Measurements from ENCODE around the gene DTWD2. TPM values are rescaled to one million over a fixed set of nuclear protein-coding genes. Genes with fewer than 3 reads are reported as not detected.

DTWD2 gene
- total and polyA plus RNA-seq, 12 donors: 1.7 to 15.7 (median 12.8) TPM

DNA sequence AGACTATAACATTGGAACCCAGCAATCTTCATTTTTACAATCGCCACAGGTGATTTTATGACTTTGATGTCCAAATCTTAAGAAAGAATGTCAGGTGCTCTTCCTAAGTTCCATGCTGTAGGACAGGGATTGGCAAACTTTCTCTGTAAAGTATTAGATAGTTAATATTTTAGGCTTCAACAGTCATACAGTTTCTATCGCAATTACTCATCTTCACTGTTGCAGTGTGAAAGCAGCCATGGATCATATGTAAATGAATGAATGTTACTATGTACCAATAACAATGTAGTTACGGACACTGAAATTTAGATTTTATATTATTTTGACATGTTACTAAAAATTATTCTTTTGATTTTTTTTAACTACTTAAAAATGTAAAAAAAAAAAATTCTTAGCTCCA lies 169.7 kb downstream of the DTWD2 start:
- peaks cover 0 to 22% (median 0%) of the 10 kb centered on the region in 11 donors for H3K9me3 ChIP-seq
- ATAC-seq (no peak), DNase-seq (no peak)
- H3K27ac ChIP-seq: no peak overlapping the region
- TF ChIP-seq, protein P1, sequence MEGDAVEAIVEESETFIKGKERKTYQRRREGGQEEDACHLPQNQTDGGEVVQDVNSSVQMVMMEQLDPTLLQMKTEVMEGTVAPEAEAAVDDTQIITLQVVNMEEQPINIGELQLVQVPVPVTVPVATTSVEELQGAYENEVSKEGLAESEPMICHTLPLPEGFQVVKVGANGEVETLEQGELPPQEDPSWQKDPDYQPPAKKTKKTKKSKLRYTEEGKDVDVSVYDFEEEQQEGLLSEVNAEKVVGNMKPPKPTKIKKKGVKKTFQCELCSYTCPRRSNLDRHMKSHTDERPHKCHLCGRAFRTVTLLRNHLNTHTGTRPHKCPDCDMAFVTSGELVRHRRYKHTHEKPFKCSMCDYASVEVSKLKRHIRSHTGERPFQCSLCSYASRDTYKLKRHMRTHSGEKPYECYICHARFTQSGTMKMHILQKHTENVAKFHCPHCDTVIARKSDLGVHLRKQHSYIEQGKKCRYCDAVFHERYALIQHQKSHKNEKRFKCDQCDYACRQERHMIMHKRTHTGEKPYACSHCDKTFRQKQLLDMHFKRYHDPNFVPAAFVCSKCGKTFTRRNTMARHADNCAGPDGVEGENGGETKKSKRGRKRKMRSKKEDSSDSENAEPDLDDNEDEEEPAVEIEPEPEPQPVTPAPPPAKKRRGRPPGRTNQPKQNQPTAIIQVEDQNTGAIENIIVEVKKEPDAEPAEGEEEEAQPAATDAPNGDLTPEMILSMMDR (IDR thresholded peaks at IDR 0.05): no peak
- no peaks in the 10 kb centered on the region for H3K4me1 ChIP-seq
- H3K36me3 ChIP-seq: no peaks in the 10 kb centered on the region
- H3K27me3 ChIP-seq: no peaks in the 10 kb centered on the region
- intact Hi-C loops (cut with DNase I): no loop called here
- H3K4me3 ChIP-seq: no peak overlapping the region
- WGBS, 2 donors: 95 to 97% methylated on average over 3 of the region's 3 CpGs

- DNase-seq (no peak), ATAC-seq (no peak)
- TF ChIP-seq, protein P1 (IDR thresholded peaks at IDR 0.05): no peak
- Histone ChIP-seq H3K36me3 (no peaks in the 10 kb centered on the region), H3K27me3 (no peaks in the 10 kb centered on the region), H3K27ac (no peak overlapping the region), H3K9me3 (peaks cover 0 to 21% (median 11%) of the 10 kb centered on the region in 11 donors), H3K4me1 (no peaks in the 10 kb centered on the region), H3K4me3 (no peak overlapping the region)
- 39 to 49% methylated on average over 2 of the region's 2 CpGs for WGBS, 2 donors
- intact Hi-C loops (cut with DNase I): no loop called here
These were observed 179.9 kb downstream of the DTWD2 start for GRCh38 chr5:118808441-118808840.

DNA sequence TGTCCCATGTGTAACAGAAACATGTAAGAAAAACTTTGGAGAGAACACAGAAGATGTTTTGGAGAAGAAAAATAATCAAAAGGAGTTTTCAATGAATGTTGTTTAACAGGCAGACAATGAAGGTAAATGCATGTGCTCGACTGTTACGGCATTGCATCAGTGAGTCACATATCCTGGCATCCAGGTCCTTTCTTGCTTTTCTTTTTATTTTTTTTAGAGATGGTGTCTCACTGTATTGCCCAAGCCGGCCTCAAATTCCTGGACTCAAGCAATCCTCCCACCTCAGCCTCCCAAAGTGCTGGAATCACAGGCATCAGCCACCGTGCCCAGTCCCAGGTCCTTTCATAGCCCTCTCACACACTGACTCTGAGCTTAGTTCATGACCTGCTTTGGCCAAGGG lies 181.8 kb downstream of the DTWD2 start:
- Histone ChIP-seq H3K27me3 (no peaks in the 10 kb centered on the region), H3K4me3 (no peak overlapping the region), H3K36me3 (no peaks in the 10 kb centered on the region), H3K9me3 (peaks cover 0 to 15% (median 11%) of the 10 kb centered on the region in 11 donors), H3K4me1 (no peaks in the 10 kb centered on the region), H3K27ac (no peak overlapping the region)
- no peak for ATAC-seq
- DNase-seq: no peak
- intact Hi-C loops (cut with DNase I): no loop called here
- TF ChIP-seq, protein P1 (IDR thresholded peaks at IDR 0.05): no peak
- 89 to 92% methylated on average over 4 of the region's 4 CpGs for WGBS, 2 donors

GRCh38 chr5:118802335-118802734 lies 186.0 kb downstream of the DTWD2 start:
- no peaks in the 10 kb centered on the region for H3K36me3 ChIP-seq
- 77 to 92% methylated on average over 2 of the region's 2 CpGs for WGBS, 2 donors
- H3K4me3 ChIP-seq: no peak overlapping the region
- no peak overlapping the region for H3K27ac ChIP-seq
- TF ChIP-seq, protein P1 (IDR thresholded peaks at IDR 0.05): no peak
- H3K27me3 ChIP-seq: no peaks in the 10 kb centered on the region
- no peak for DNase-seq
- H3K9me3 ChIP-seq: no peaks in the 10 kb centered on the region
- no peak for ATAC-seq
- no peaks in the 10 kb centered on the region for H3K4me1 ChIP-seq
- intact Hi-C loops (cut with DNase I): no loop called here
